Measurements from ENCODE around the gene POP7.

The POP7 gene

DNA sequence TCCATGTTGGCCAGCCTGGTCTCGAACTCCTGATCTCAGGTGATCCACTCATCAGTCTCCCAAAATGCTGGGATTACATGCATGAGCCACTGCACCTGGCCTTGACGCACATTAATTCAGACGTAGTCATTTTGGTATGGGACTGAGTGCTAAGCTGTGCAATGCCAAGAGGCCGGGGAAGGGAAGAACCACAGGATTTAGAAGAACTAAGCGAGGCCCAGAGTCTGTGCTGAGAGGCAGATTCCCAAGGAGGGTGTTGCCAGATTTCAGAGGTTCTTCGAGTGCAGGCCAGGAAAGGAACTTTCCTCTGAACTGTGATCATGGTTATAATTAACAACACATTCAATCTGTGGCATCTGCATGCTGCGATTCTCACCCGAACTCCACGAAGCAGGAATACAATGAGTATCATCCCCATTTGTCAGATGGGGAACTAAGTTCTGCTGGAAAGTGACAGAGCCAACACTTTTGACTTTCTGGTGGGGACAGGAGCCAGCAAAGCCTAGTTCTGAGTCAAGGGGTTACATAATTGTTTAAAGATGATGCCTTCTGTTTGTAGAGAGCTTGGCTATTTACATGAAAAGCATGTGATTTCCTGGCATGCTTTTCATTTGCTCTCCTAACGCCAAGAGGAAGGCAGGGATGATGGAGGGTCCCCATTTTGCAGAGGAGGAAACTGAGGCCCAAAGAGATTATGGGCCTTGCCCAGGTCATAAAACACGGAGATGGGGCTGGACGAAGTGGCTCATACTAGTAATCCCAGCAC, 21.3 kb downstream of the POP7 start:
- no peak for DNase-seq (ENCODE audit: low spot score)

DNA sequence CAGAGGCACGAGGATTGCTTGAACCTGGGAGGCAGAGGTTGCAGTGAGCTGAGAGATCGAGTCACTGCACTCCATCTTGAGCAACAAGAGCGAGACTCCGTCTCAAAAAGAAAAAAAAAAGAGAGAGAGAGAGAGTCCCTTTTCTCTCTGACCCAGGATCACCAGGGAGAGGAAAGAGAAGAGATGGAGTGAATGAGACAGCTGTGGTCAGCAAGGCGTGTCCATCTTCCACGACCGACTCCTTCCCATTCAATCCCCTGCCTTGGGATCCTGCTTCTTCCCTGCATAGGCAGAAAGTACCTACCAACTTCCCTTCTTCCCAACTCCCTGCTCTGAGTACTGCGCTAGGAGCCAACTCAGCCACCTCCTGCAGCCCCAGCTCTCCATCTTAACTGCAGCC, 22.3 kb downstream of the POP7 start:
- DNase-seq (ENCODE audit: low spot score) = no peak

DNA sequence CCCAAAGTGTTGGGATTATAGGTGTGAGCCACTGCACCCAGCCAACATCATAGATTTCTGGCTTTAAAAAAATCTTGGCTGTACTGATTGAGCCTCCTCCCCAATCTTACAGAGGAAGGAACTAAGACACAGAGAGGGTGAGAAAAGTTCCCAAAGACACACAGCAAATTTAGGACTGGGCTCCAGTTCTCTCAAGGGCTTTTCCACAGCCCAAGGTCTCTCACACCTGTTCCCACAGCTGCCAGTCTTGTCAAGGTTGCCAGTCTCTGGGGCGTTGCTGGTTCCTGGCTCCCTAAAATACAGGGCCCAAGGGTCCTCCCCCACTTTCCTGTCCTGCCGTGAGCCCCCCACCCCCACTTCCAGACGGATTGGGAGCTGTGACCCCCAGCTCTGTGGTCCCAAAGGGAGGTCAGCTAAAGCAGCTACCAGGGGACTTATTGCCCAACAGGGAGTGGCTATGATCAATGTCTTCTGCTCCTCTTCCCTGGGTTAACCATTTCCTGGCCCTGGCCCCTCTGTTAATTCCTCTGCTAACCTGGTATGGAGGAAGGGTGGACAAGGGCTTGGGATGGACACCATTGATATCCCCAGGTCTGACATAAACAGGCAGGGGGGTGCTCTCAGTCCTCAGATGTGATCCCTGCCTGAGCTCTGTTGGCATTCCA, 24.3 kb downstream of the POP7 start:
- no peak for DNase-seq (ENCODE audit: low spot score)

DNA sequence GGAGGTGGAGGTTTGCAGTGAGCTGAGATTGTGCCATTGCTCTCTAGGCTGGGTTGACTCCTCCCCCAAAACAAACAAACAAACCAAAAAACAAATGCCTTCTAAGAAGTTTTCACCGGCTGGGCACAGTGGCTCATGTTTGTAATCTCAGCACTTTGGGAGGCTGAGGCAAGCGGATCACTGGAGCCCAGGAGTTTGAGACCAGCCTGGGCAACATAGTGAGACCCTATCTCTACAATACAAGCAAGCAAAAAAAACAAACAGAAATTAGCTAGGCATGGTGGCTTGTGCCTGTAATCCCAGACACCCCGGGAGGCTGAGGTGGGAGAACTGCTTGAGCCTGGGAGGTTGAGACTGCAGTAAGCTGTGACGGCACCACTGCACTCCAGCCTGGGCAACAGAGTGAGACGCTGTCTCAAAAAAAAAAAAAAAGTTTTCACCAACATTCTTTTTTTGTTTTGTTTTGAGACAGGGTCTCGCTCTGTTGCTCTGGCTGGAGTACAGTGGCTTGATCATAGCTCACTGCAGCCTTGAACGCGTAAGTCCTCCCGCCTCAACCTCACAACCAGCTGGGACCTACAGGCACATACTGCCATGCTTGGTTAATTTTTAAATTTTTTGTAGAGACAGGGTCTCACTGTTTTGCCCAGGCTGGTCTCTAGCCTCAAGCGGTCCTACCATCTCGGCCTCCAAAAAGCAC, 26.2 kb downstream of the POP7 start:
- DNase-seq (ENCODE audit: low spot score) = no peak

DNA sequence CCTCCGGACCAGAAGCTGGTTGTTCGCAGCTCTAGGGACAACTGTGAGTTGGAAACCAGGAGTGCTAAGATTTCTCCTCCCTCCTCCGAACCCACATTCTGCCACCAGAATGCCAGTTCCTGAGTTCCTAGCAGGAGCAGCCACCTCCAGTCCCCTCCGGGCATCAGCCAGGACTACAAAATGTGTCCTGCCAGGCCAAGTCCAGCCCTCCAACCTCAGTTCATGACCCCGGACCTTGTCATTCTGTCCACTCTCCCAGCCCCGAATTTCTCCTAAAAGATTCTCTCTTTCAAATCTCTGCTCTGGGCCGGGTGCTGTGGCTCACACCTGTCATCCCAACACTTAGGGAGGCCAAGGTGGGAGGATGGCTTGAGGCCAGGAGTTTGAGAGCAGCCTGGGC, 29.8 kb downstream of the POP7 start:
- DNase-seq (ENCODE audit: low spot score) = no peak

DNA sequence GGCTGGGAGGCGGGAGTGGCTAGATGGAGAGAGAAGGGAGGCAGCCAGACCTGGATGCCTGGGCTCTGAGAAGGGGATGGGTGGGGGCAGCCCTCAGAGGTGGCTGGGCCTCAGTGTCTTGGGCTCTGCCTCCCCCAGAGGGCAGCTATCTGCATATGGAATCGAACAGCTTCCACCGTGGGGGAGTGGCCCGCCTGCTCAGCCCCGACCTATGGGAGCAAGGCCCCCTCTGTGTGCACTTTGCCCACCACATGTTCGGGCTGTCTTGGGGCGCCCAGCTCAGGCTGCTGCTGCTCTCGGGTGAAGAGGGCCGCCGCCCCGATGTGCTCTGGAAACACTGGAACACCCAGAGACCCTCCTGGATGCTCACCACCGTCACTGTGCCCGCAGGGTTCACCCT, 30.8 kb downstream of the POP7 start:
- no peak for DNase-seq (ENCODE audit: low spot score)

DNA sequence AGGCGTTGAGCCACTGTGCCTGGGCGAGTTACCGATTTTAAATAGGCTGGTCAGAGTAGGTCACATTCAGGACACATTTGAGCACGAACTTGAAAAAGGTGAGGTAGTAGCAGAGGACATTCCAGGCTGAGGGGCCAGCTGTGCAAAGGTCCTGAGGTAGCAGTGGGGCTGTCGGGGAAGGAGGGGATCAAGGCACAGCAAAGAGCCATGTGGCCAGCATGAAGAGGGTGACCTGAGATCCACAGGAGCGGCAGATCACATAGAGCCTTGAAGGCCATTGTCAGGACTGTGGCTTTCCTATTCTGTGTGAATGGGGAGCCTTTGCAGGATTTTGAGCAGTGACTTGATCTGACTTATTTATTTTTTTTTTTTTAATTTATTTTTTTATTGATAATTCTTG, 34.0 kb downstream of the POP7 start:
- no peak for DNase-seq (ENCODE audit: low spot score)

DNA sequence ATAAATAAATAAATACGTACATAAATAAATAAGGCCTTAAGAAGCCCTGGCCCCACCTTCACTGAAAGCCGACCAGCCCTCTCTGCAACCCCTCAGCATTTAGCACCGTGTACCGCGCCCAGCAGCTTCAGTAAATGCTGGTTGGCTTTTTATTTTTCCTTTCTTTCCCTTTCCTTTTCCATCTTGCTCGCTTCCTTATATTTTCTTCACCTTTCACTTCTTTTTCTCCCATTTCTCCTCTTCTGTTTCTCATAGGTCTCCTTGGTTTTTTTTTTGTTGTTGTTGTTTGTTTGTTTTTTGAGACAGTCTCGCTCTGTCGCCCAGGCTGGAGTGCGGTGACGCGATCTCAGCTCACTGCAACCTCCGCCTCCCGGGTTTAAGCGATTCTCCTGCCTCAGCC, 38.7 kb downstream of the POP7 start:
- DNase-seq (ENCODE audit: low spot score) = no peak

DNA sequence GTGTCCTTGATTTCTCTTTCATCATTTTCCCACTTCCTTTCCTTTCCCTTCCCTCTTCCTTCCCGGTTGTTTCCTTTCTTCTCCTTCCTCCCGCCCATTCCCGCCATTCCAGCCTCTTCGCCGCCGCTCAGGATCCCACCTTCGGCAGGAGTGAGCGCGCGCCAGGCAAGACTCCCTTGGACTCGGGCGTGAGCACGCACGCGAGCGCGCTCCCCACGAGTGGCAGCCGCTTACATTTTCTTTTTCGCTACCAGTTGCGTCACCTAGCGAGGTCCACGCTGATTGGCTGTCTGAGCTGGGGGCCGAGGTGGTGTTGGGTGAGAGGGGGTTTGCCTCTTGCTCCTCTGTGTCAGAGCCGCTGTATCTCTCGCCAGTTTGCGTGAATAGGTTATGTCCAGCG, 39.3 kb downstream of the POP7 start:
- DNase-seq (ENCODE audit: low spot score) = no peak

DNA sequence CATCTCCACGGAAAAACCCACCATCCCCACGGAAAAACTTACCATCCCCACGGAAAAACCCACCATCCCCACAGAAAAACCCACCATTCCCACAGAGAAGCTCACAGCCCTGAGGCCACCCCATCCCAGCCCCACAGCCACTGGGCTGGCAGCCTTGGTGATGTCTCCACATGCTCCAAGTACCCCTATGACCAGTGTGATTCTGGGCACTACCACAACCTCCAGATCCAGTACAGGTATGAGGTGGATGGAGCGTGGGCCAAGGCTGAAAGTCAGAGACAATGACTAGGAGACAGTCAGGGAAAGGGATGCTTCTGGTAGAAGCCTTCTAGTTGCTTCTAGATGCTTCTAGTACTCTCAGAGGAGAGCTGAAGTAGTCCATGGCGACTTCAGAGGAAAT, 47.1 kb downstream of the POP7 start:
- no peak for DNase-seq (ENCODE audit: low spot score)

DNA sequence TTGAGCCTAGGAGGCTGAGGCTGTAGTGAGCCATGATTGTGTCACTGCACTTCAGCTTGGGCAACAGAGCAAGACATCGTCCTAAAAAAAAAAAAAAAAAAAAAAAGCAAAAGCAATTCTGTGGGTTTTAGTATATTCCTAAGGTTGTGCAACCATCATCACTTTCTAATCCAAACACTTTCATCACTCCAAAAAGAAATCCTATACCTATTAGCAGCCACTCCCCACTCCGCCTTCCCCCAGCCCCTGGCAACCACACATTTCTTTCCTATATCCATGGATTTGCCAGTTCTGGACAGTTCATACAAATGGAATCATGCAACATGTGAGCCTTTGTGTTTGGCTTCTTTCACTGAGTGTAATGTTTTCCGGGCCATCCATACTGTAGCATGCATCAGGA, 47.8 kb downstream of the POP7 start:
- no peak for DNase-seq (ENCODE audit: low spot score)

All from HuH-7 (cell line).